ENCODE data around the gene PAX8.

PAX8 gene

DNA sequence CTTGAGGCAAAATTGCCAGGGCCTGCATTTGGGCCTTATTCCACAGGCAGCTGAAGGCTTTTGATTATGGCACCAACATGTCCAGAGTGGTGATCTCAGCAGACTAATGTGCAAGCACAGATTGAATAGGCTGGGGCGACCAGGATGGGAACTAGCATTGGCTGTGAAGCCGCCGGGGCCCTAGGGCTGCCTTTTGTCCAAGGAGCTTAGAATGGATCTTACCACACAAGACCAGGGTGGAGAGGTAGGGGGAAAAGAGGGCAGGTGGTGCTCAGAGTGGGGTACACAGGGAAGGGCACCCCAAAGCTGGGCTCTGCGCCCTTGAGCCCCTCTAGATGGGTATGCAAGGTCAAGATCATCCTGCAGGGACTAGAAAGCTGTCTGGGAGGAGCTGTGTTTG is 81.9 kb downstream of the PAX8 start:
- TF ChIP-seq SNAI2 (CRISPR knock-in tag; IDR thresholded peaks at IDR 0.05) (no peak), ZNF565 (CRISPR knock-in tag; conservative IDR thresholded peaks at IDR 0.05; ENCODE audit: low read depth) (no peak)
- no peak for ATAC-seq

DNA sequence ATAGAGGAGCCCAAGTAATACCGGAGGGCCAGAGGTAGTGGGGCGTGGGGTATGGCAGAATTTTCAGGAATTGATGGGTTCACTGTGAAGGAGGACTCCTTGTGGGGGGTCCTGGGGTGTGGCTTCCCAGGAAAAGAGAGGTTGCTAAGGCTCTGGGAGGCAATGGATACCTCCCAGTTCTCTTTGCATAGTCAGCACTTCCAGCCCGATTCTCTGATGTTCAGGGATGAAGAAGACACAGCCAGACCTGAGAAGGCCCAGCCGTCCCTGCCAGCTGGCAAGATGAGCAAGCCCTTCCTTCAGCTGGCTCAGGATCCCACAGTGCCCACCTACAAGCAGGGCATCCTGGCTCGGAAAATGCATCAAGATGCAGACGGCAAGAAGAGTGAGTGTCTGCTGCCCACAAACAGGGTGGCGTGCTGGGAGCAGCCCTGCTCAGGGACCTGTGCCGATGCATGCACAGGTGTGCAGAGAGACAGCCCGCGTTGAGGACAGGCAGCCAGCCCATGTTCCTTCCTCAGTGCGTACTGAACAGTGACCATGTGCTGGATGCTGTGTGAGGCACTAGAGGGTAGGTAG is 82.7 kb downstream of the PAX8 start:
- TF ChIP-seq, protein P1, sequence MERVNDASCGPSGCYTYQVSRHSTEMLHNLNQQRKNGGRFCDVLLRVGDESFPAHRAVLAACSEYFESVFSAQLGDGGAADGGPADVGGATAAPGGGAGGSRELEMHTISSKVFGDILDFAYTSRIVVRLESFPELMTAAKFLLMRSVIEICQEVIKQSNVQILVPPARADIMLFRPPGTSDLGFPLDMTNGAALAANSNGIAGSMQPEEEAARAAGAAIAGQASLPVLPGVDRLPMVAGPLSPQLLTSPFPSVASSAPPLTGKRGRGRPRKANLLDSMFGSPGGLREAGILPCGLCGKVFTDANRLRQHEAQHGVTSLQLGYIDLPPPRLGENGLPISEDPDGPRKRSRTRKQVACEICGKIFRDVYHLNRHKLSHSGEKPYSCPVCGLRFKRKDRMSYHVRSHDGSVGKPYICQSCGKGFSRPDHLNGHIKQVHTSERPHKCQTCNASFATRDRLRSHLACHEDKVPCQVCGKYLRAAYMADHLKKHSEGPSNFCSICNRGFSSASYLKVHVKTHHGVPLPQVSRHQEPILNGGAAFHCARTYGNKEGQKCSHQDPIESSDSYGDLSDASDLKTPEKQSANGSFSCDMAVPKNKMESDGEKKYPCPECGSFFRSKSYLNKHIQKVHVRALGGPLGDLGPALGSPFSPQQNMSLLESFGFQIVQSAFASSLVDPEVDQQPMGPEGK (CRISPR knock-in tag; IDR thresholded peaks at IDR 0.05; ENCODE audit: borderline replicate concordance) = no peak
- ATAC-seq = no peak

DNA sequence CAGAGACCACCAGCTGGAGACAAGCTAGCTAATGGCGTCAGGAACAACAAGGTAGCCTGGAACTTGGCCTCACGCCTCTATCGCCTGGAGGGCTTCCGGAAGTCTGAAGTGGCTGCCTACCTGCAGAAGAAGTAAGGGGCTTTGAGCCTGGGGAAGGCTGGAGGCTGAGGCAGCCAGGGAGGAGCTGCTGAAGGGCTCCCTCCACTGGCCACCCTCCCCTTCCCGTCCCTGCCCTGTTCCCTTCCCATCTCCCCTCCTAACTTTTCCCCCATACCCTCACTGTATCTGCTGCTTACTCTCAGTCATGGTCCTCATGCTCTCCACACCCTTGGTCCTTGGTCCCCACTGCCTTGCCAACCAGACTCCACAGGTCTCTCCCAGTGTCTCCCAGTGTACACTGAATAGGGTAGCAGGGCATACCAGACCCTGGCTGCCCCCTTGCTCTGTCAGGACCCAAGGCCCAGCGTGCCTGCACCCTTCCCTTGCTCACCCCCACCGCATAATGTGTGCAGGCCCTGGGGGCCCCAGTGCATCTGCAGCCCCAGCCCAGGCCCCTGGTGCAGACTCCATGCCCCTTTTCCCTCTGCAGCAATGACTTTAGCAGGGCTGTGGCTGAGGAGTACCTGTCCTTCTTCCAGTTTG is 86.1 kb downstream of the PAX8 start:
- TF ChIP-seq RARB (CRISPR knock-in tag; IDR thresholded peaks at IDR 0.05) = no peak
- TF ChIP-seq CSDC2 (CRISPR knock-in tag; IDR thresholded peaks at IDR 0.05) = no peak
- TF ChIP-seq ZFP30 (CRISPR knock-in tag; IDR thresholded peaks at IDR 0.05) = no peak
- TF ChIP-seq, protein P2, sequence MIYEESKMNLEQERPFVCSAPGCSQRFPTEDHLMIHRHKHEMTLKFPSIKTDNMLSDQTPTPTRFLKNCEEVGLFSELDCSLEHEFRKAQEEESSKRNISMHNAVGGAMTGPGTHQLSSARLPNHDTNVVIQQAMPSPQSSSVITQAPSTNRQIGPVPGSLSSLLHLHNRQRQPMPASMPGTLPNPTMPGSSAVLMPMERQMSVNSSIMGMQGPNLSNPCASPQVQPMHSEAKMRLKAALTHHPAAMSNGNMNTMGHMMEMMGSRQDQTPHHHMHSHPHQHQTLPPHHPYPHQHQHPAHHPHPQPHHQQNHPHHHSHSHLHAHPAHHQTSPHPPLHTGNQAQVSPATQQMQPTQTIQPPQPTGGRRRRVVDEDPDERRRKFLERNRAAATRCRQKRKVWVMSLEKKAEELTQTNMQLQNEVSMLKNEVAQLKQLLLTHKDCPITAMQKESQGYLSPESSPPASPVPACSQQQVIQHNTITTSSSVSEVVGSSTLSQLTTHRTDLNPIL (CRISPR knock-in tag; IDR thresholded peaks at IDR 0.05; ENCODE audit: low read depth) = no peak
- no peak for TF ChIP-seq ZNF70 (CRISPR knock-in tag; IDR thresholded peaks at IDR 0.05)
- TF ChIP-seq ZNF565 (CRISPR knock-in tag; conservative IDR thresholded peaks at IDR 0.05; ENCODE audit: low read depth) = no peak
- TF ChIP-seq PPARA (CRISPR knock-in tag; IDR thresholded peaks at IDR 0.05; ENCODE audit: borderline replicate concordance) = no peak
- no peak for TF ChIP-seq ZFP3 (CRISPR knock-in tag; IDR thresholded peaks at IDR 0.05)
- no peak for TF ChIP-seq BACH2 (CRISPR knock-in tag; IDR thresholded peaks at IDR 0.05; ENCODE audit: borderline replicate concordance)
- TF ChIP-seq TOX (CRISPR knock-in tag; IDR thresholded peaks at IDR 0.05; ENCODE audit: borderline replicate concordance) = no peak
- no peak for ATAC-seq

DNA sequence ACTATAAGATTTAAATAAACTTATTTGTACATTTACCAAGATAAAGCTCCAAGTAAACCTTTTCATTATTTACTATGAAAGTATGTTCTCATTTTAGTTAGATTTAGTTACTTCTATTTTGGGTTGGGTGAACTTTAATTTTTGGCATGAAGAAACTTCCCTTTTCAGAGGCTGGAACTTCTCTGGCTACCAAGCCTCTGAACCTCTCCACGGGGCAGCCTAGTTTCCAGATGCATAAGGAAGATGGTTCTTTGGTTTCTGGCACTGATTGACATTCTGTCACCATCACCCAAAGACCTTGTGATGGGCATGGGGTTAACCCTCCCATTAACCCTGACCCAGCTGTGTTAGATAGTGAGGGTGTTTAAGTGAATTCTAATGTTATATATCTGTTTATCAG is 87.8 kb downstream of the PAX8 start:
- TF ChIP-seq, protein P3, sequence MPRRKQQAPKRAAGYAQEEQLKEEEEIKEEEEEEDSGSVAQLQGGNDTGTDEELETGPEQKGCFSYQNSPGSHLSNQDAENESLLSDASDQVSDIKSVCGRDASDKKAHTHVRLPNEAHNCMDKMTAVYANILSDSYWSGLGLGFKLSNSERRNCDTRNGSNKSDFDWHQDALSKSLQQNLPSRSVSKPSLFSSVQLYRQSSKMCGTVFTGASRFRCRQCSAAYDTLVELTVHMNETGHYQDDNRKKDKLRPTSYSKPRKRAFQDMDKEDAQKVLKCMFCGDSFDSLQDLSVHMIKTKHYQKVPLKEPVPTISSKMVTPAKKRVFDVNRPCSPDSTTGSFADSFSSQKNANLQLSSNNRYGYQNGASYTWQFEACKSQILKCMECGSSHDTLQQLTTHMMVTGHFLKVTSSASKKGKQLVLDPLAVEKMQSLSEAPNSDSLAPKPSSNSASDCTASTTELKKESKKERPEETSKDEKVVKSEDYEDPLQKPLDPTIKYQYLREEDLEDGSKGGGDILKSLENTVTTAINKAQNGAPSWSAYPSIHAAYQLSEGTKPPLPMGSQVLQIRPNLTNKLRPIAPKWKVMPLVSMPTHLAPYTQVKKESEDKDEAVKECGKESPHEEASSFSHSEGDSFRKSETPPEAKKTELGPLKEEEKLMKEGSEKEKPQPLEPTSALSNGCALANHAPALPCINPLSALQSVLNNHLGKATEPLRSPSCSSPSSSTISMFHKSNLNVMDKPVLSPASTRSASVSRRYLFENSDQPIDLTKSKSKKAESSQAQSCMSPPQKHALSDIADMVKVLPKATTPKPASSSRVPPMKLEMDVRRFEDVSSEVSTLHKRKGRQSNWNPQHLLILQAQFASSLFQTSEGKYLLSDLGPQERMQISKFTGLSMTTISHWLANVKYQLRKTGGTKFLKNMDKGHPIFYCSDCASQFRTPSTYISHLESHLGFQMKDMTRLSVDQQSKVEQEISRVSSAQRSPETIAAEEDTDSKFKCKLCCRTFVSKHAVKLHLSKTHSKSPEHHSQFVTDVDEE (CRISPR knock-in tag; IDR thresholded peaks at IDR 0.05) = no peak
- no peak for TF ChIP-seq SNAI2 (CRISPR knock-in tag; IDR thresholded peaks at IDR 0.05)
- no peak for ATAC-seq

DNA sequence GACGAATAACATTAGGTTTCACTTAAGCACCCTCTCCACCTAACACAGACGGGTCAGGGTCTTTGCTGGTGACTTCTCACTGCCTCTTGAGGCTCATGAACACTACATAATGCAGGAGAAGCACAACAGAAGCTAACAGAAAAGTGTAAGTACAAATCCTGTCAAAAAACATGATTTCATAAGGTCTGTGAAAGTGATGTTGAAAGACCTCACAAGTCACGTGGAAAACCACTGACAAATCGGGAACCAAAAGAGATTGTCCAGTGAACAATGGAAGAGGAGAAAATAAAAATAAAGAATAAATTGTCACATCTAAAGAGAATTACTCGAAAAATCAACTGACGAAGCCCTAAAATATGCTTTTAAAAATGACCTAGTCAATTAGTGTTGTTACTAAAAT is 91.0 kb downstream of the PAX8 start:
- no peak for ATAC-seq
- no peak for TF ChIP-seq ISL1 (CRISPR knock-in tag; IDR thresholded peaks at IDR 0.05)
- TF ChIP-seq ZNF70 (CRISPR knock-in tag; IDR thresholded peaks at IDR 0.05) = no peak
- no peak for TF ChIP-seq ARNTL (CRISPR knock-in tag; IDR thresholded peaks at IDR 0.05; ENCODE audit: borderline replicate concordance, low read depth)
- TF ChIP-seq RARB (CRISPR knock-in tag; IDR thresholded peaks at IDR 0.05) = no peak
- TF ChIP-seq ZNF565 (CRISPR knock-in tag; conservative IDR thresholded peaks at IDR 0.05; ENCODE audit: low read depth) = no peak
- TF ChIP-seq, protein P4, sequence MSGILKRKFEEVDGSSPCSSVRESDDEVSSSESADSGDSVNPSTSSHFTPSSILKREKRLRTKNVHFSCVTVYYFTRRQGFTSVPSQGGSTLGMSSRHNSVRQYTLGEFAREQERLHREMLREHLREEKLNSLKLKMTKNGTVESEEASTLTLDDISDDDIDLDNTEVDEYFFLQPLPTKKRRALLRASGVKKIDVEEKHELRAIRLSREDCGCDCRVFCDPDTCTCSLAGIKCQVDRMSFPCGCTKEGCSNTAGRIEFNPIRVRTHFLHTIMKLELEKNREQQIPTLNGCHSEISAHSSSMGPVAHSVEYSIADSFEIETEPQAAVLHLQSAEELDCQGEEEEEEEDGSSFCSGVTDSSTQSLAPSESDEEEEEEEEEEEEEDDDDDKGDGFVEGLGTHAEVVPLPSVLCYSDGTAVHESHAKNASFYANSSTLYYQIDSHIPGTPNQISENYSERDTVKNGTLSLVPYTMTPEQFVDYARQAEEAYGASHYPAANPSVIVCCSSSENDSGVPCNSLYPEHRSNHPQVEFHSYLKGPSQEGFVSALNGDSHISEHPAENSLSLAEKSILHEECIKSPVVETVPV (CRISPR knock-in tag; IDR thresholded peaks at IDR 0.05) = no peak
- no peak for TF ChIP-seq BACH2 (CRISPR knock-in tag; IDR thresholded peaks at IDR 0.05; ENCODE audit: borderline replicate concordance)
- TF ChIP-seq, protein P2 (CRISPR knock-in tag; IDR thresholded peaks at IDR 0.05; ENCODE audit: low read depth) = no peak
- TF ChIP-seq ZNF8 (CRISPR knock-in tag; IDR thresholded peaks at IDR 0.05) = no peak
- TF ChIP-seq TCF4 (CRISPR knock-in tag; IDR thresholded peaks at IDR 0.05; ENCODE audit: borderline replicate concordance) = no peak
- no peak for TF ChIP-seq ZFP30 (CRISPR knock-in tag; IDR thresholded peaks at IDR 0.05)
- no peak for TF ChIP-seq ESRRG (CRISPR knock-in tag; IDR thresholded peaks at IDR 0.05)
- TF ChIP-seq, protein P1 (CRISPR knock-in tag; IDR thresholded peaks at IDR 0.05; ENCODE audit: borderline replicate concordance) = no peak
- TF ChIP-seq ZC3H10 (CRISPR knock-in tag; IDR thresholded peaks at IDR 0.05) = no peak
